Measurements from ENCODE around the gene ARL2.
"Not testable (repeated sequence)": the region's sequence is repeated elsewhere in the genome, so short reads cannot be mapped to it uniquely, and the experiment has no call there.

ARL2 gene

GRCh38 chr11:64971421-64972233, 42.3 kb upstream of the ARL2 start, which contains the start of gene MAJIN:
MAJIN (minus strand) TSS chr11:64972108; CDS start chr11:64959405, 12,703 bp downstream.
- Histone ChIP-seq H3K36me3 (replicated peaks; ENCODE audit: low read depth, low read length) (no peaks in the 10 kb centered on the region), H3K4me2 (ENCODE audit: low read length) (no peak within 1 kb of the TSS), H3K4me3 (ENCODE audit: low read length) (no peak within 1 kb of the TSS), H2AFZ (ENCODE audit: low read depth, low read length) (no peak within 1 kb of the TSS), H4K20me1 (ENCODE audit: insufficient read depth, low read length) (no peaks in the 10 kb centered on the region), H3K9me3 (ENCODE audit: insufficient read depth, low read length) (no peaks in the 10 kb centered on the region), H3K79me2 (ENCODE audit: low read length) (no peaks in the 10 kb centered on the region), H3K4me1 (ENCODE audit: low read length) (no peaks in the 10 kb centered on the region), H3K9ac (ENCODE audit: low read length) (no peak within 1 kb of the TSS), H3K27ac (ENCODE audit: low read length) (no peak within 1 kb of the TSS), H3K27me3 (ENCODE audit: low read depth, low read length) (no peaks in the 10 kb centered on the region)
- no peak for TF ChIP-seq CTCF (IDR thresholded peaks at IDR 0.05; ENCODE audit: low read depth, low read length)

GRCh38 chr11:64974124-64974523, 39.8 kb upstream of the ARL2 start:
- Histone ChIP-seq H3K4me2 (ENCODE audit: low read length) (no peak overlapping the region), H3K9me3 (ENCODE audit: insufficient read depth, low read length) (no peaks in the 10 kb centered on the region), H3K36me3 (replicated peaks; ENCODE audit: low read depth, low read length) (no peaks in the 10 kb centered on the region), H3K79me2 (ENCODE audit: low read length) (no peaks in the 10 kb centered on the region), H3K27ac (ENCODE audit: low read length) (no peak overlapping the region), H3K4me3 (ENCODE audit: low read length) (no peak overlapping the region), H3K4me1 (ENCODE audit: low read length) (no peaks in the 10 kb centered on the region), H4K20me1 (ENCODE audit: insufficient read depth, low read length) (no peaks in the 10 kb centered on the region), H3K9ac (ENCODE audit: low read length) (no peak overlapping the region), H3K27me3 (ENCODE audit: low read depth, low read length) (no peaks in the 10 kb centered on the region), H2AFZ (ENCODE audit: low read depth, low read length) (no peak overlapping the region)
- no peak for TF ChIP-seq EZH2phosphoT487 (IDR thresholded peaks at IDR 0.05; ENCODE audit: low read depth)
- no peak for TF ChIP-seq CTCF (IDR thresholded peaks at IDR 0.05; ENCODE audit: low read depth, low read length)

GRCh38 chr11:64976651-64977050, 37.3 kb upstream of the ARL2 start:
- Histone ChIP-seq H3K27me3 (ENCODE audit: low read depth, low read length) (peaks cover 13% of the 10 kb centered on the region), H4K20me1 (ENCODE audit: insufficient read depth, low read length) (no peaks in the 10 kb centered on the region), H3K79me2 (ENCODE audit: low read length) (no peaks in the 10 kb centered on the region), H3K36me3 (replicated peaks; ENCODE audit: low read depth, low read length) (no peaks in the 10 kb centered on the region), H3K4me1 (ENCODE audit: low read length) (no peaks in the 10 kb centered on the region), H3K9ac (ENCODE audit: low read length) (no peak overlapping the region), H3K4me3 (ENCODE audit: low read length) (no peak overlapping the region), H3K27ac (ENCODE audit: low read length) (no peak overlapping the region), H3K9me3 (ENCODE audit: insufficient read depth, low read length) (no peaks in the 10 kb centered on the region), H3K4me2 (ENCODE audit: low read length) (no peak overlapping the region), H2AFZ (ENCODE audit: low read depth, low read length) (no peak overlapping the region)
- no peak for TF ChIP-seq CTCF (IDR thresholded peaks at IDR 0.05; ENCODE audit: low read depth, low read length)
- TF ChIP-seq EZH2phosphoT487 (IDR thresholded peaks at IDR 0.05; ENCODE audit: low read depth) = no peak

- H3K4me2 ChIP-seq (ENCODE audit: low read length); H3K36me3 ChIP-seq (replicated peaks; ENCODE audit: low read depth, low read length); H4K20me1 ChIP-seq (ENCODE audit: insufficient read depth, low read length); H2AFZ ChIP-seq (ENCODE audit: low read depth, low read length); H3K79me2 ChIP-seq (ENCODE audit: low read length); H3K9ac ChIP-seq (ENCODE audit: low read length); H3K4me1 ChIP-seq (ENCODE audit: low read length); H3K27ac ChIP-seq (ENCODE audit: low read length); H3K9me3 ChIP-seq (ENCODE audit: insufficient read depth, low read length); H3K4me3 ChIP-seq (ENCODE audit: low read length): not testable (repeated sequence)
- H3K27me3 ChIP-seq (ENCODE audit: low read depth, low read length) = peaks cover 21% of the 10 kb centered on the region
These were observed 30.6 kb upstream of the ARL2 start for GRCh38 chr11:64983339-64983738.

Data from OCI-LY3 (cell line).